ENCODE measurements around the gene TMEM62. TPM values are rescaled to one million over a fixed set of nuclear protein-coding genes. Genes with fewer than 3 reads are reported as not detected.
"Not testable (repeated sequence)": the region's sequence is repeated elsewhere in the genome, so short reads cannot be mapped to it uniquely, and the experiment has no call there.

TMEM62 gene
- total RNA-seq, 1 donor from 2014 or later = 26.2 TPM

GRCh38 chr15:43165801-43166325 is 32.5 kb downstream of the TMEM62 start:
- Histone ChIP-seq H3K36me3 (peaks cover 80% of the 10 kb centered on the region), H3K4me1 (no peaks in the 10 kb centered on the region), H3K9me3 (no peaks in the 10 kb centered on the region), H3K4me3 (no peak overlapping the region), H3K27me3 (ENCODE audit: low read depth) (no peaks in the 10 kb centered on the region), H3K27ac (no peak overlapping the region)
- no peak for TF ChIP-seq CTCF (IDR thresholded peaks at IDR 0.05)
- DNase-seq (no peak), ATAC-seq (no peak)
- intact Hi-C loops (cut with DNase I) = no loop called here

- H3K27ac ChIP-seq; DNase-seq; ATAC-seq; H3K27me3 ChIP-seq (ENCODE audit: low read depth); H3K4me3 ChIP-seq; H3K4me1 ChIP-seq; intact Hi-C loops (cut with DNase I); H3K9me3 ChIP-seq: not testable (repeated sequence)
- peaks cover 77% of the 10 kb centered on the region for H3K36me3 ChIP-seq
These were observed 33.9 kb downstream of the TMEM62 start for GRCh38 chr15:43167261-43167660.

- intact Hi-C loops (cut with DNase I) = no loop called here
- peaks cover 77% of the 10 kb centered on the region for H3K36me3 ChIP-seq
- no peak overlapping the region for H3K4me3 ChIP-seq
- H3K9me3 ChIP-seq = peaks cover 5% of the 10 kb centered on the region
- TF ChIP-seq CTCF (IDR thresholded peaks at IDR 0.05) = no peak
- H3K27me3 ChIP-seq (ENCODE audit: low read depth) = no peaks in the 10 kb centered on the region
- ATAC-seq = peak in 1 of 2 donors; percentile 41
- no peaks in the 10 kb centered on the region for H3K4me1 ChIP-seq
- no peak overlapping the region for H3K27ac ChIP-seq
- no peak for DNase-seq
These were observed 35.1 kb downstream of the TMEM62 start for GRCh38 chr15:43168192-43169107.

- Histone ChIP-seq H3K4me3 (no peak overlapping the region), H3K27me3 (ENCODE audit: low read depth) (no peaks in the 10 kb centered on the region), H3K9me3 (peaks cover 5% of the 10 kb centered on the region), H3K36me3 (peaks cover 68% of the 10 kb centered on the region), H3K4me1 (no peaks in the 10 kb centered on the region), H3K27ac (no peak overlapping the region)
- no peak for ATAC-seq
- DNase-seq = no peak
- no peak for TF ChIP-seq CTCF (IDR thresholded peaks at IDR 0.05)
- intact Hi-C loops (cut with DNase I) = no loop called here
These were observed 36.5 kb downstream of the TMEM62 start for GRCh38 chr15:43169888-43170287.

- H3K9me3 ChIP-seq; intact Hi-C loops (cut with DNase I); H3K27me3 ChIP-seq (ENCODE audit: low read depth); H3K4me3 ChIP-seq; H3K27ac ChIP-seq; H3K4me1 ChIP-seq; DNase-seq; ATAC-seq: not testable (repeated sequence)
- H3K36me3 ChIP-seq = peaks cover 61% of the 10 kb centered on the region
These were observed 42.4 kb downstream of the TMEM62 start for GRCh38 chr15:43175656-43176309.

GRCh38 chr15:43177147-43177546 is 43.8 kb downstream of the TMEM62 start:
- DNase-seq; H3K4me1 ChIP-seq; ATAC-seq; intact Hi-C loops (cut with DNase I); H3K4me3 ChIP-seq; H3K9me3 ChIP-seq; H3K27ac ChIP-seq; H3K27me3 ChIP-seq (ENCODE audit: low read depth): not testable (repeated sequence)
- peaks cover 60% of the 10 kb centered on the region for H3K36me3 ChIP-seq

GRCh38 chr15:43183270-43183669 is 49.9 kb downstream of the TMEM62 start:
- DNase-seq (no peak), ATAC-seq (no peak)
- Histone ChIP-seq H3K36me3 (peaks cover 57% of the 10 kb centered on the region), H3K4me3 (no peak overlapping the region), H3K4me1 (peaks cover 22% of the 10 kb centered on the region), H3K27ac (no peak overlapping the region), H3K9me3 (no peaks in the 10 kb centered on the region), H3K27me3 (ENCODE audit: low read depth) (no peaks in the 10 kb centered on the region)
- TF ChIP-seq CTCF (IDR thresholded peaks at IDR 0.05) = no peak
- intact Hi-C loops (cut with DNase I) = no loop called here

All from lower lobe of right lung (tissue), 2 donors.